OCI-LY1 (cell line): ENCODE measurements around the gene RARRES2.

Source experiments
- EZH2 ChIP-seq: fragments of 200-600 bp; sonication (generic), shearing (Covaris generic); IDR thresholded peaks from 2 replicates; pipeline ENCODE4 v1.8.0; 2017; ENCODE audit warnings: borderline replicate concordance, mixed run types, mild to moderate bottlenecking, antibody characterized with exemption, low read length, moderate library complexity, mixed read lengths
- TF ChIP-seq, protein P1 (sequence below): fragments of 200-600 bp; sonication (generic), shearing (Covaris generic); IDR thresholded peaks from 2 replicates; pipeline ENCODE4 v1.5.1; 2017; ENCODE audit warnings: mild to moderate bottlenecking, antibody characterized with exemption, low read length, moderate library complexity, mixed read lengths

- TF ChIP-seq, protein P1, sequence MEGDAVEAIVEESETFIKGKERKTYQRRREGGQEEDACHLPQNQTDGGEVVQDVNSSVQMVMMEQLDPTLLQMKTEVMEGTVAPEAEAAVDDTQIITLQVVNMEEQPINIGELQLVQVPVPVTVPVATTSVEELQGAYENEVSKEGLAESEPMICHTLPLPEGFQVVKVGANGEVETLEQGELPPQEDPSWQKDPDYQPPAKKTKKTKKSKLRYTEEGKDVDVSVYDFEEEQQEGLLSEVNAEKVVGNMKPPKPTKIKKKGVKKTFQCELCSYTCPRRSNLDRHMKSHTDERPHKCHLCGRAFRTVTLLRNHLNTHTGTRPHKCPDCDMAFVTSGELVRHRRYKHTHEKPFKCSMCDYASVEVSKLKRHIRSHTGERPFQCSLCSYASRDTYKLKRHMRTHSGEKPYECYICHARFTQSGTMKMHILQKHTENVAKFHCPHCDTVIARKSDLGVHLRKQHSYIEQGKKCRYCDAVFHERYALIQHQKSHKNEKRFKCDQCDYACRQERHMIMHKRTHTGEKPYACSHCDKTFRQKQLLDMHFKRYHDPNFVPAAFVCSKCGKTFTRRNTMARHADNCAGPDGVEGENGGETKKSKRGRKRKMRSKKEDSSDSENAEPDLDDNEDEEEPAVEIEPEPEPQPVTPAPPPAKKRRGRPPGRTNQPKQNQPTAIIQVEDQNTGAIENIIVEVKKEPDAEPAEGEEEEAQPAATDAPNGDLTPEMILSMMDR, result no peak
- TF ChIP-seq EZH2, result no peak
Observed at GRCh38 chr7:150317748-150318444, 23.5 kb downstream of the RARRES2 start.
